Forelimb muscle (tissue), 1 donor: ENCODE measurements around the gene KRT83. TPM values are rescaled to one million over a fixed set of nuclear protein-coding genes. Genes with fewer than 3 reads are reported as not detected.
A peak's percentile ranks its signal among the peaks of the same experiment; 100 is the strongest.
"Not testable (repeated sequence)": the region's sequence is repeated elsewhere in the genome, so short reads cannot be mapped to it uniquely, and the experiment has no call there.

Source experiments
- DNase-seq: peaks from one replicate; pipeline ENCODE4 v3.0.0-alpha.2; 2013; ENCODE audit warnings: low read depth
- polyA plus RNA-seq: library from polyadenylated mRNA; unstranded; fragments of 120-200 nt; gene quantifications from one replicate; pipeline ENCODE4 v1.2.1, GENCODE V29; 2013; ENCODE audit not compliant: insufficient read length

The KRT83 gene
- polyA plus RNA-seq, 1 donor: not detected

DNA sequence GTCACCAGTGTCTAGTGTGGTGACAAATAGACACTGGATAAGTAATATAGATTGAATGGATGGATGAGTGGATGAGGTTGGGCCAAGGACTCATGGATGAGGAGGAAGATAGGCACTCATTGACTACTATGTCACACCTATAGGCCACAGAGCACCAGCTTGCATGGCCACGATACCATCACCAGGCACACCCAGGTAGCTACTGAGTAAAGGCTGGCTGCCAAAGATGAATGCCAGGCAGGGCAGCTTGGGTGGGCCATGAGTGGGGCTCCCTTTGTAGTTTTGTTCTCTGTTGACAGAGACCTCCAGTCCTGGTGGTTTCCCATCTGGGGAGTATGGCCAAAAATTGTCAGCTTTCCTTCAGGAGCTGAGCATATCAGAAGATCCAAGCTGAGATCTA lies 11.2 kb upstream of the KRT83 start:
- no peak for DNase-seq

GRCh38 chr12:52331833-52332232 lies 10.6 kb upstream of the KRT83 start:
- no peak for DNase-seq

GRCh38 chr12:52331039-52331438 lies 9.8 kb upstream of the KRT83 start:
- DNase-seq: no peak

- DNase-seq: no peak
Observed at GRCh38 chr12:52327830-52328500, 6.8 kb upstream of the KRT83 start.

DNA sequence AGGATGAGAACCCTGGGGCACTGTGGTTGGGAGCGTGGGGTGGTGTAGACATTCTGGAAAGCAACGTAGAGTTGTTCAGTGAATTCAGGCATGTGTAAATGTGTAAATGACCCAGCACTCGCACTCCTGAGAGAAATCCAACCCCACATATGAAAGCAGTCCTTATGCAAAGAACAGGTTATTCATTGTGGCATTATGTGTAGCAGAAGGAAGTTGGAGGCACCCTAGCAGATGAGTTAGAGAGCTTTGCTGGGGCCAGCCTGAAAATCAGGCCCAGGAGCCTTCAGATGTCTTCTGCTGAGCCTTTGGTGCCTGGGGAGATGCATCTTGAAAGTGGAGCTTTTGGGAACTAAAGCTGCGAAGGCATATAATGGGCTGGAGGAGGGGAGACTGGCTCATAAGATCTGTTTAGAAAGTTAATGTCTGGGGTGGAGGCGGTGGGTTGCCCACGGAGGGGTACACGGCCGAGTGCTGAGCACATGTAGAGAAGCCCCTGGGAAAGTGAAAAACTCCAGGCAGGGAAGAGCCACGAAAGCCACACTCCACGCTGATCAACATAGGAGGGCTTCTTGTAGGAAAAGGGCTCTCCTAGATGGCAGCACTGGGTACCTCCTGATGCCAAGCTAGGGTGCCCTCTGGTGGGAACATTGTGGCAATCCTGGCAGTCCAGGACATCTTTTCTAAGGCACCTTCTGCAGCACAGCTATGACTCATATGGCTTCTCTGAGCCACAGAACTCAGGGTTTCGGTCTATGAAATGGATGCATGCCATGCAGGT lies 6.0 kb upstream of the KRT83 start:
- DNase-seq: peak; percentile 11

GRCh38 chr12:52324153-52324444 lies 2.9 kb upstream of the KRT83 start:
- DNase-seq: no peak

DNA sequence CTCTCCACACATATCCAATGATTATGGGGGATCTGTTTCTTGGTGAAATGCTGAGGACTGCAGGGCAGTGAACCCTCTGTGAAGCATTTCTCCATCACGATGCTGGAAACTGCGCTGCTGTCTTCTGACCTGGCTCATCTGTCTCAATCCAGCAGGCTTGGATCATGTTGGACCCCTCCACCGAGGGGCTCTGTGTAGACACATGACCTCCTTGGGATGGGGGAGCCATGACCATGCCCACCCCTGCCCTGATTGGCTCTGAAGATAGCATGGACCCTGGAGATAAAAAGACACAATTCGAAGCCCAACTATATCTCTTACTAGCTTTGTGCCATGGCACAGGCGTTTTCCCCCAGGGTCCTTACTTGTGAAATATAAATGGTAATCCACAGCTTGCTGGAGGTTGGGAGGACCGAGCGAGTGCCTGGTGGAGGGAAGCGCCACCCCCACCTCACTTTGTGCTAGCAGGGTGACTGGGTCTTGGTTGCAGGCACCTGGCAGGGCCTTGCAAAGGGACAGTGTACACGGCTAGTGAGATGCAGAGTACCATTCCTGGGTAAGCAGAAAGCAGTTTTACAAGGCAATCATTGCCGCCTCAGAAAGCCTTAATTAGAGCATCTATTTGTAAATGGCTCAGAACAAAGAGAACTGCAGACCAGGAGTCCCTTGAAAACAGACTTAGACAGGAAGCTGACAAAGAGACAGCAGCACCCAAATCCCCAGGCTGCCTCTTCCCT lies 2.4 kb upstream of the KRT83 start:
- DNase-seq: no peak

DNA sequence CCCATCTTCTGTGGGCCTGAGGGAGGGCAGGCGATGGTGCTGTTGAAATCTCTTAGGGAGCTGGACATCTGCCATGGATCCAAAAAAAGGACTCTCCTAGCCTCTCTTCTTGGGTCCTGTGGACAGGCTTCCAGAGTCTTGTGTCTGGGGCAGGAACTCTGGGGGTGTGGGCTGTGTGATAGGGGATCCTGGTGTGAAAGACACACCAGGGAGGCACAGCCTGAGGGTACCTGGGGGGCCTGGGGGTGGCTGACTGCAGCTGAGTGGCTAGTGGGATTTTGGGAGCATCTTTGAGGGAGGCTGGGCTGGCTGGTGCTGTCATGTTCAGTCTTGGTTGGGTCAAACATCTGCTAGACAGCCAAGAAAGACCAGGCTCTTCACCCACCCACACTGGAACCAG lies 1.8 kb upstream of the KRT83 start:
- no peak for DNase-seq

- DNase-seq: no peak
Observed at GRCh38 chr12:52322069-52322468, 871 bp upstream of the KRT83 start.

- no peak for DNase-seq
Observed at GRCh38 chr12:52321418-52321817, 220 bp upstream of the KRT83 start.

GRCh38 chr12:52319097-52319496 lies 2.1 kb downstream of the KRT83 start:
- no peak for DNase-seq

GRCh38 chr12:52318241-52318990 lies 2.8 kb downstream of the KRT83 start:
- DNase-seq: no peak

DNA sequence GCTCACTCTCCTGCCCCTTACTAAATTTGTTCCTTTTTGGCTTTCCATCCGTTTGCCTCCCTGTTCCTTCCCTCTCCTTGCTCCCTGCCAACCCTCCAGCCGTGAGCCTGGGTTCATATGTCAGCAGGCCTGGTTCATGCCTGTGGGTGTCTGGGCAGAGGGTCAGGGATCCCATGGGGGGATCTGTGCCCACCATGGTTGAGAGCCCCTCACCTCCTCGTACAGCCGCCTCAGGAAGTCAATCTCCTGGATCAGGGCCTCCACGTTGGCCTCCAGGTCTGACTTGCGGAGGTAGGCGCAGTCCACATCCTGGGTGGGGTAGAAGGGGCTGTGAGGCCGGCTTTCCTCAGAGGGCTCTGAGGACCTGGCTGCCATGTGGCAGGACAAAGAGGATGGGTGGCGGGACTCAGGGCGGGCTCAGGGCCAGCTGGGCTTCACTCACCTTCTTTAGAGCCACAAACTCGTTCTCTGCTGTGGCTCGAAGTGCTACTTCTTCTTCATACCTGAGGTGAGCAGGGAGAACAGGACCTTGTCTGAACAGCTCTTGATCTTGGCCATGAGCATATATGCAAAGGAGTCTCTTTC lies 3.6 kb downstream of the KRT83 start:
- no peak for DNase-seq

DNA sequence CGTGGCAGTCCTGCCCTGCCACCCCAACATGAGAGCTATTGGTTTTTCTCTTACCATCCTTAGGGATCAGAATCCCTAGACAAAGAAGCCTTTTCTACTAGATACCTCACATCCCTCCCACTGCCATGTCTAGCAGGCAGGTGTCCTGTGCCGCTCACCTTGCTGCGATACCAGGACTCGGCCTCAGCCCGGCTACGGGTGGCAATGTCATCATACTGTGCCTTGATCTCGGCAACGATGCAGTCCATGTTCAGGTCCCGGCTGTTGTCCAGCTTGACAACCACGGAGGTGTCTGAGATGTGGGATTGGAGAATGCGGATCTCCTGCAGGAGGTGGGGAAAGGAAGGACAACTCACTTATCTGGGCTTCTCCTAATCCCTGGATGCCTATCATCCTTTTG lies 4.5 kb downstream of the KRT83 start:
- no peak for DNase-seq

- no peak for DNase-seq
Observed at GRCh38 chr12:52316290-52316689, 4.9 kb downstream of the KRT83 start.

- DNase-seq: not testable (repeated sequence)
Observed at GRCh38 chr12:52315721-52316120, 5.5 kb downstream of the KRT83 start.

- no peak for DNase-seq
Observed at GRCh38 chr12:52314511-52314910, 6.7 kb downstream of the KRT83 start.

- DNase-seq: no peak
Observed at GRCh38 chr12:52313926-52314325, 7.3 kb downstream of the KRT83 start.

DNA sequence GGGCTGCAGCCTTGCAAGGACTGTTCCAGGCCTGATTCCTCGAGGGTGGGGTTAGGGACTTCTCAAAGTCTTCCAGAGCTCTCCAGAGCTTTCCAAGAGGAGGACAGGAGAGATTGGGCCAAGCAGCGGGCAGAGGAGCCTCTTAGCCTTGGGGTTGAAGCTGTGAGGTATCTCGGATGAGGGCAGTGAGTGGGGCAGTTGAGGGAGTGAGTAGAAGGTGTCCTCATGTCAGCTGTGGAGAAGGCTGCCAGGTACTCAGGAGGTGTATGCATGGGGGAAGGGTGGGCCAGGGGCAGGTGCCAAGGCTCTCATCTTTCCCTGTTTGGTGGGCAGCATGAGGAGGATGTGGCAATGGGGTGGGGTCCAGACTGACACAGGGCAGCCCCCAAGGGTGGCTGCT lies 7.7 kb downstream of the KRT83 start:
- DNase-seq: no peak

DNA sequence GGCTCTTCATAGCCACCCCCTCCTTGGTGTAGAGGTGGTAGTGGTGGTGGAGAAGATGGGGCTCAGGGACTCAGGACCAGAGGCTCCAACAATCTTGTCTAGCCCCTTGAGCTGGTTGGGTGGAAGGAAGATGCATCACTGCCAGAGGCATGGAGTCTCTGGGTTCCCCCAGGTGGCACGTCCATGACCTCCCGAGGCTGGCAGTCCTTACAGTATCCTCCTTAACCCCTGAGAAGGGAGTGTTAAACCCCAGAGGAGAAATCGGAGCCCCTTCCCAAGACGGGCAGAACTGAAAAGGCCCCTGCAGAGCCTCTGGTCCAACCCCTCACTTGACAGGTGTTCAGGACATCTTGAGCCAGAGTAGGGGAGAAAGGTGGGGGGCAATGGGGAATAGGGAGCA lies 9.1 kb downstream of the KRT83 start:
- DNase-seq: no peak

GRCh38 chr12:52311285-52311648 lies 9.9 kb downstream of the KRT83 start:
- DNase-seq: no peak
